Activated CD8-positive, alpha-beta T cell treated with anti-CD3 and anti-CD28 coated beads for 36 hours (primary cell): ENCODE data around the gene RAPGEF5. TPM values are rescaled to one million over a fixed set of nuclear protein-coding genes. Genes with fewer than 3 reads are reported as not detected.
A peak's percentile ranks its signal among the peaks of the same experiment; 100 is the strongest.

Experiments
- ATAC-seq: fragments of 200-7000 bp; cut with Tn5 transposase; one replicate; pipeline ENCODE4 v1.10.0; 2021; ENCODE audit warnings: mild to moderate bottlenecking, moderate library complexity
- CTCF ChIA-PET: fragments of 350-600 bp; sonication (Branson Sonifier 250); formaldehyde crosslinking; loops from one replicate; lab custom pipeline; 2021; ENCODE audit warnings: antibody characterized with exemption; lab: Charles Lee
- POLR2A ChIA-PET: fragments of 350-600 bp; sonication (Branson Sonifier 250); formaldehyde crosslinking; loops from one replicate; lab custom pipeline; 2021; ENCODE audit warnings: antibody characterized with exemption; lab: Charles Lee
- DNase-seq: peaks from one replicate; pipeline ENCODE4 v3.0.0-alpha.2; 2020
- H3K27ac Mint-ChIP-seq: one replicate; pipeline ENCODE4 v1.8.0; 2021; ENCODE audit warnings: mild to moderate bottlenecking, mixed read lengths
- H3K27me3 Mint-ChIP-seq: one replicate; pipeline ENCODE4 v1.8.0; 2021; ENCODE audit warnings: mixed read lengths
- H3K36me3 Mint-ChIP-seq: one replicate; pipeline ENCODE4 v1.8.0; 2021; ENCODE audit warnings: low read depth, mixed read lengths
- H3K4me1 Mint-ChIP-seq: one replicate; pipeline ENCODE4 v1.8.0; 2021; ENCODE audit warnings: low read depth, mixed read lengths
- H3K4me3 Mint-ChIP-seq: one replicate; pipeline ENCODE4 v1.8.0; 2021; ENCODE audit warnings: mild to moderate bottlenecking, moderate library complexity, mixed read lengths
- H3K9me3 Mint-ChIP-seq: one replicate; pipeline ENCODE4 v1.8.0; 2021; ENCODE audit warnings: mixed read lengths
- intact Hi-C: fragments of 100-400 bp; cut with micrococcal nuclease; formaldehyde crosslinking; loops from one replicate; pipeline ENCODE4 v1.10.0; 2022
- total RNA-seq, 2 experiments: library from RNA; stranded (reverse); gene quantifications; one replicate each; pipeline ENCODE4 v1.2.3, GENCODE V29; 2021
- TF ChIP-seq, protein P1 (sequence below): fragments of 200-600 bp; IDR thresholded peaks from one replicate; pipeline ENCODE4 v1.8.0; 2022; ENCODE audit warnings: antibody characterized with exemption, mild to moderate bottlenecking

RAPGEF5 gene
- total RNA-seq, 2 experiments from 2014 or later = 0.92 to 0.99 TPM

DNA sequence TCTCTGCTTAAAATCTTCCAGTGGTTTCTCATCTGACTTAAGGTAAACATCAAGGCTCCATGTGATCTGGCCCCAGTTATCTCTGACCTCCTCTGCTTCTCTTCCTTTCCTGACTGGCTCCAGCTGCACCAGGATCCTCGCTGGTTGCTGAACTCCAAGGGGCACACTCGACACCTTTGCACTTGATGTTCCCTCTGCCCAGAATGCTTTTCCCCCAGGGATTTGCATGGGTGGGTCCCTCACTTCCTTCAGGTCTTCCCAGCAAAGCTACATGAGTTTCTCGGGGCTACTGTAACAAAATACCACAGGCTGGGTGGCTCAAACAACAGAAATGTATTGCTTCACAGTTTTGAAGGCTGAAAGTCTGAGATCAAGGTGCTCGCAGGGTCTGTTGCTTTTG is 245.3 kb downstream of the RAPGEF5 start:
- Mint-ChIP-seq H3K36me3 (no peaks in the 10 kb centered on the region), H3K27ac (no peak overlapping the region), H3K9me3 (no peaks in the 10 kb centered on the region), H3K4me1 (no peaks in the 10 kb centered on the region), H3K4me3 (no peak overlapping the region), H3K27me3 (peaks cover 1% of the 10 kb centered on the region)
- ATAC-seq (no peak), DNase-seq (no peak)
- TF ChIP-seq, protein P1, sequence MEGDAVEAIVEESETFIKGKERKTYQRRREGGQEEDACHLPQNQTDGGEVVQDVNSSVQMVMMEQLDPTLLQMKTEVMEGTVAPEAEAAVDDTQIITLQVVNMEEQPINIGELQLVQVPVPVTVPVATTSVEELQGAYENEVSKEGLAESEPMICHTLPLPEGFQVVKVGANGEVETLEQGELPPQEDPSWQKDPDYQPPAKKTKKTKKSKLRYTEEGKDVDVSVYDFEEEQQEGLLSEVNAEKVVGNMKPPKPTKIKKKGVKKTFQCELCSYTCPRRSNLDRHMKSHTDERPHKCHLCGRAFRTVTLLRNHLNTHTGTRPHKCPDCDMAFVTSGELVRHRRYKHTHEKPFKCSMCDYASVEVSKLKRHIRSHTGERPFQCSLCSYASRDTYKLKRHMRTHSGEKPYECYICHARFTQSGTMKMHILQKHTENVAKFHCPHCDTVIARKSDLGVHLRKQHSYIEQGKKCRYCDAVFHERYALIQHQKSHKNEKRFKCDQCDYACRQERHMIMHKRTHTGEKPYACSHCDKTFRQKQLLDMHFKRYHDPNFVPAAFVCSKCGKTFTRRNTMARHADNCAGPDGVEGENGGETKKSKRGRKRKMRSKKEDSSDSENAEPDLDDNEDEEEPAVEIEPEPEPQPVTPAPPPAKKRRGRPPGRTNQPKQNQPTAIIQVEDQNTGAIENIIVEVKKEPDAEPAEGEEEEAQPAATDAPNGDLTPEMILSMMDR = no peak
- intact Hi-C loops = loop anchor here (10.0 kb wide), 1 partner anchor 183 kb away; no protein-coding TSS in a partner anchor
- ChIA-PET POLR2A (no interaction called here), CTCF (interaction anchor here (0.6 to 4.8 kb wide), 11 partner anchors 12 to 944 kb away, joined by 3 to 58 read pairs (median 14); no protein-coding TSS in a partner anchor)

DNA sequence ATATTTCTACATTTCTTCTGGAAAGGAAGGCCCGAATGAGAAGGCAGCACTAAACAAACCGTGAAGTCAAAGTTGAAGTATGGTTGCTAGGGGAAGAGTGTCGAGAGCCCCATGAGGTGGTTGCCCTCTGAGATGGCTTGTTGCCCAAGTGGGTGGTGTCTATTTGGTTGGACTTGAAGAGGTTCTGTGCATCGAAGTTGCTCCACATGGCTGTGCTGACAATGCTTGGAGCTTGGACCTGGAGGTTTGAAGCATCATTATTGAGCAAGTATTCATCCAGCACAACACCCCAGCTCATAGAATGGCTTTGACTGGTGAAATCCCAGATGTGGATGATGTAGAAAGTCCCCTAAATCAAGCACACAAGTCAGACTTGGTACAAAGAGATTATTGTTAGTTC is 246.1 kb downstream of the RAPGEF5 start:
- H3K4me1 Mint-ChIP-seq = no peaks in the 10 kb centered on the region
- no peak for DNase-seq
- TF ChIP-seq, protein P1 = no peak
- H3K9me3 Mint-ChIP-seq = no peaks in the 10 kb centered on the region
- ATAC-seq = no peak
- H3K27ac Mint-ChIP-seq = no peak overlapping the region
- CTCF ChIA-PET = interaction anchor here (0.6 to 4.8 kb wide), 22 partner anchors 9 to 945 kb away, joined by 3 to 58 read pairs (median 6); partner anchors contain the start of gene STEAP1B
- H3K27me3 Mint-ChIP-seq = peaks cover 1% of the 10 kb centered on the region
- H3K36me3 Mint-ChIP-seq = no peaks in the 10 kb centered on the region
- intact Hi-C loops = loop anchor here (1.0 to 10.0 kb wide), 2 partner anchors 184 to 378 kb away; no protein-coding TSS in a partner anchor
- POLR2A ChIA-PET = no interaction called here
- no peak overlapping the region for H3K4me3 Mint-ChIP-seq

DNA sequence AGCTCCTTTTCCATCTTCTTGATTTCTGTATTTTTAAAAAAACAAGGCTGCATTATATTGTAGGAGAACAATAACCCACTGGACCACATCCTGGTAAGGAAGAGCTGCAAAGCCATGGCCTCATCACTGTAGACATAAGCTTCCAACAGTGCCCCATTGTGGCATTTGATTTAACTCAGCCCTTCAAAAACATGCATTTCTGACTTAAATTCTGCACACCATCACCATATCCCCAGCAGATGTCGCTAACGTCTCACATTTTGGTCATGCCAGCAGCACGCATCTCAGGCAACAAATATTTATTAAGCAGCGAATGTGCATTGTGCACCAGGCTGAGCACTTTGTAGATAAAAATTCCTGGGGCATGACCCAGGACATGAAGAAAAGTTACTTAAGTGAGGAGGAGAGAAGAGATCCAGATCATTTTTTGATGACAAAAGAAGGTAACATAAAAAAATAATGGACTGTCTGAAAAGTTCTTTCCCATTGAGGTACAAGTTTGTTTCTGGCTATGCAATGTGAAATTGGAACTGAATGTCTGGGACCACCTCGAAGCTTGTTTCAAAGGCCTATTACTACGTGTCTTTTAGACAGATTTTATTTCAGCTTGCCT is 246.6 kb downstream of the RAPGEF5 start:
- Mint-ChIP-seq H3K4me1 (no peaks in the 10 kb centered on the region), H3K9me3 (no peaks in the 10 kb centered on the region), H3K4me3 (no peak overlapping the region), H3K36me3 (no peaks in the 10 kb centered on the region), H3K27ac (no peak overlapping the region), H3K27me3 (peaks cover 1% of the 10 kb centered on the region)
- ATAC-seq (peak; percentile 65), DNase-seq (peak; percentile 80)
- ChIA-PET CTCF (interaction anchor here (0.6 to 4.8 kb wide), 52 partner anchors 9 to 1090 kb away, joined by 3 to 58 read pairs (median 4); partner anchors contain the start of gene STEAP1B), POLR2A (no interaction called here)
- intact Hi-C loops = loop anchor here (1.0 to 10.0 kb wide), 2 partner anchors 184 to 379 kb away; no protein-coding TSS in a partner anchor
- TF ChIP-seq, protein P1 = peak; percentile 74

DNA sequence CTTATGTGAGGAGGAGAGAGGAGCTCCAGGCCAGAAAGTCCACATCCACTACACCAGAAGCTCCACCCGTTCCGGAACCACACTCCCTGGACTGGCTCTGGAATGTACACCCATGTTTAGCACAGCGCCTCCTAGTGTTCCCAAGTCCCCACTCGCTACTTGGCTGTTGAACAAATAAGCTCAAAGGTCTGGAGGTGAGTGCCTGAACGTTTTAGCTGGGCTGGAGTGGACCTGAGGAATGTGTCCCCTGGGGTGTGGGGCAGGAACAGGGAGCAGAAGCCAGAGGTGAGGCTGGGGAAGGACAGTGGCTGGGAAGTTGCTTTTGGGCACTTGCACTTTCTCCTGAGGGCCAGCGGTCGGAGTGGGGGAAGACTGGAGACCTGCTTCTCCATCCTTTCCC is 247.2 kb downstream of the RAPGEF5 start:
- TF ChIP-seq, protein P1 = no peak
- ChIA-PET POLR2A (no interaction called here), CTCF (interaction anchor here (0.6 to 4.8 kb wide), 55 partner anchors 8 to 1090 kb away, joined by 3 to 58 read pairs (median 4); partner anchors contain the start of gene STEAP1B)
- H3K36me3 Mint-ChIP-seq = no peaks in the 10 kb centered on the region
- H3K4me1 Mint-ChIP-seq = no peaks in the 10 kb centered on the region
- intact Hi-C loops = loop anchor here (1.0 to 10.0 kb wide), 2 partner anchors 185 to 380 kb away; no protein-coding TSS in a partner anchor
- H3K4me3 Mint-ChIP-seq = no peak overlapping the region
- ATAC-seq (no peak), DNase-seq (peak; percentile 52)
- H3K27me3 Mint-ChIP-seq = peaks cover 1% of the 10 kb centered on the region
- no peak overlapping the region for H3K27ac Mint-ChIP-seq
- no peaks in the 10 kb centered on the region for H3K9me3 Mint-ChIP-seq
